Gastroesophageal sphincter (tissue), 4 donors: ENCODE data around the gene EEA1. TPM values are rescaled to one million over a fixed set of nuclear protein-coding genes. Genes with fewer than 3 reads are reported as not detected.

Experiments used
- ATAC-seq: fragments of 150-250 bp; one replicate; pipeline ENCODE4 v1.9.1; 2016; ENCODE audit warnings: mild to moderate bottlenecking, moderate library complexity
- H3K27ac ChIP-seq, 4 donors: fragments of 200-600 bp; sonication (generic) in 3 of 4; 1 replicate in 3 of 4; 2 replicates in 1 of 4; pipeline ENCODE4 v1.5.1; 2016 to 2019
- H3K27me3 ChIP-seq: fragments of 200-600 bp; sonication (generic); one replicate; pipeline ENCODE4 v1.5.1; 2019
- H3K36me3 ChIP-seq, 2 donors: fragments of 200-600 bp; sonication (generic); one replicate each; pipeline ENCODE4 v1.5.1; 2019; ENCODE audit warnings: control low read depth in 1 of 2
- H3K4me1 ChIP-seq, 3 donors: fragments of 200-600 bp; sonication (generic); 1 replicate in 2 of 3; 2 replicates in 1 of 3; pipeline ENCODE4 v1.5.1; 2016 to 2019; ENCODE audit warnings: control low read depth in 2 of 3
- H3K4me3 ChIP-seq, 2 donors: fragments of 200-600 bp; sonication (generic); one replicate each; pipeline ENCODE4 v1.5.1; 2019; ENCODE audit warnings: mild to moderate bottlenecking in 1 of 2, moderate library complexity in 1 of 2
- H3K9me3 ChIP-seq, 3 donors: fragments of 200-600 bp; sonication (generic); one replicate each; pipeline ENCODE4 v1.5.1; 2017 to 2019; ENCODE audit warnings: control low read depth in 2 of 3
- EP300 ChIP-seq: sonication (generic); formaldehyde crosslinking; IDR thresholded peaks from one replicate; pipeline ENCODE4 v1.6.1; 2017; ENCODE audit warnings: antibody characterized with exemption, mild to moderate bottlenecking
- POLR2A ChIP-seq, 2 donors: fragments of 450-650 bp; IDR thresholded peaks; one replicate each; pipeline ENCODE4 v1.6.1; 2017; ENCODE audit warnings: antibody characterized with exemption in 2 of 2, mild to moderate bottlenecking in 2 of 2, moderate library complexity in 1 of 2
- POLR2AphosphoS5 ChIP-seq: sonication (generic); formaldehyde crosslinking; IDR thresholded peaks from one replicate; pipeline ENCODE4 v1.6.1; 2017; ENCODE audit warnings: antibody characterized with exemption
- WGBS, 2 donors: methylation state at CpG; one replicate each; pipeline ENCODE4 v1.1.5; 2018; ENCODE audit warnings: low coverage in 1 of 2; 5-methylcytosine and 5-hydroxymethylcytosine counted together
- total RNA-seq, 4 donors: library from RNA; depleted of rRNA; stranded (reverse); fragments of >200 nt; gene quantifications; one replicate each; pipeline ENCODE4 v1.1.0, GENCODE V29; 2016
- TF ChIP-seq, protein P1 (sequence below), 4 experiments: fragments of 200-600 bp in 2 of 4; fragments of 450-650 bp in 2 of 4; sonication (generic) in 1 of 4; IDR thresholded peaks; one replicate each; pipeline ENCODE4 v1.5.1; 2017 to 2019; ENCODE audit warnings: antibody characterized with exemption in 4 of 4, mild to moderate bottlenecking in 2 of 4, moderate library complexity in 2 of 4

The EEA1 gene
- total RNA-seq, 4 donors from 2014 or later: 25.0 to 37.1 (median 30.4) TPM

- Histone ChIP-seq H3K4me1 (peaks cover 0 to 10% (median 0%) of the 10 kb centered on the region in 3 donors), H3K27me3 (no peaks in the 10 kb centered on the region), H3K4me3 (no peak overlapping the region), H3K36me3 (no peaks in the 10 kb centered on the region), H3K27ac (no peak overlapping the region), H3K9me3 (no peaks in the 10 kb centered on the region)
- no peak for TF ChIP-seq POLR2AphosphoS5
- TF ChIP-seq EP300: no peak
- TF ChIP-seq POLR2A (IDR thresholded peaks at IDR 0.05): no peak
- TF ChIP-seq, protein P1, sequence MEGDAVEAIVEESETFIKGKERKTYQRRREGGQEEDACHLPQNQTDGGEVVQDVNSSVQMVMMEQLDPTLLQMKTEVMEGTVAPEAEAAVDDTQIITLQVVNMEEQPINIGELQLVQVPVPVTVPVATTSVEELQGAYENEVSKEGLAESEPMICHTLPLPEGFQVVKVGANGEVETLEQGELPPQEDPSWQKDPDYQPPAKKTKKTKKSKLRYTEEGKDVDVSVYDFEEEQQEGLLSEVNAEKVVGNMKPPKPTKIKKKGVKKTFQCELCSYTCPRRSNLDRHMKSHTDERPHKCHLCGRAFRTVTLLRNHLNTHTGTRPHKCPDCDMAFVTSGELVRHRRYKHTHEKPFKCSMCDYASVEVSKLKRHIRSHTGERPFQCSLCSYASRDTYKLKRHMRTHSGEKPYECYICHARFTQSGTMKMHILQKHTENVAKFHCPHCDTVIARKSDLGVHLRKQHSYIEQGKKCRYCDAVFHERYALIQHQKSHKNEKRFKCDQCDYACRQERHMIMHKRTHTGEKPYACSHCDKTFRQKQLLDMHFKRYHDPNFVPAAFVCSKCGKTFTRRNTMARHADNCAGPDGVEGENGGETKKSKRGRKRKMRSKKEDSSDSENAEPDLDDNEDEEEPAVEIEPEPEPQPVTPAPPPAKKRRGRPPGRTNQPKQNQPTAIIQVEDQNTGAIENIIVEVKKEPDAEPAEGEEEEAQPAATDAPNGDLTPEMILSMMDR (IDR thresholded peaks at IDR 0.05): no peak
- 64 to 73% methylated on average over 1 of the region's 1 CpG for WGBS, 2 donors
- ATAC-seq: no peak
Observed at GRCh38 chr12:92747151-92747550, 181.9 kb downstream of the EEA1 start.

DNA sequence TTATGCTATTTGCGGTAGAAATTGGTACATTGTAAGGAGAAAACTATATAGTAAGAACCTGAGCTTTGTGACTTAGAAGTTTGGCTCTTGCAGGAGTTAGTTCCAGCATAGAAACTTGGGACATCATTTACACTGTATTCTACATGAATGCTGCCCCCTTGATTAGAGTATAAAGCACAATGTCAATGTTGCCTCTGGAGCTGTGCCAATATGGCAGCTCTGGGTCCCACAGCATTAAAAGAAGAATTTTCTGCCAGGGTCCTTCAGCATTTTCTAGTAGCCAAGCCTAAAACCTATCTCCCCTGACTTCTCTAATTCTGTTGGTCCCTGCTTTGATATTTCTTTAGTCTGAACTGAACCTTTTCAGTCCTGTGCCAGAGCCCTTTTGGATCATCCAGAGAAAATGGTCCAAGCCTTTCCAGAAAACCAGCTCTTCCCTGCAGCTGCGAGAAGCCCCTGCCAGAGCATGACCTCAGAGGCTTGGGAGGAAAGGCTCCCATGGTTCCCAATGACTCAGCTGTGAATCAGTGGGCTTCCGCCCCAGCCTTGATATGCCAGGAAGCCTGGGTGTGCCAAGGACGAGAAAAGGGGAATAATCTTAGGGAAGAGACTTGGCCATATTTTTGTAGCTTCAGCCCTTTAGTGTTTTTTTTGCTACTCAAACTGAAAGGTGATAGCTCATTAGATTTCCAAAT is 183.1 kb downstream of the EEA1 start:
- Histone ChIP-seq H3K27me3 (no peaks in the 10 kb centered on the region), H3K27ac (peak overlapping the region in 3 of 4 donors; percentile 10 to 46 (median 34)), H3K4me1 (peaks cover 0 to 10% (median 0%) of the 10 kb centered on the region in 3 donors), H3K9me3 (no peaks in the 10 kb centered on the region), H3K4me3 (no peak overlapping the region), H3K36me3 (no peaks in the 10 kb centered on the region)
- peak; percentile 94 for ATAC-seq
- WGBS, 2 donors: 35 to 39% methylated on average over 2 to 3 of the region's 4 CpGs
- TF ChIP-seq POLR2AphosphoS5: peak; percentile 73
- no peak for TF ChIP-seq EP300

DNA sequence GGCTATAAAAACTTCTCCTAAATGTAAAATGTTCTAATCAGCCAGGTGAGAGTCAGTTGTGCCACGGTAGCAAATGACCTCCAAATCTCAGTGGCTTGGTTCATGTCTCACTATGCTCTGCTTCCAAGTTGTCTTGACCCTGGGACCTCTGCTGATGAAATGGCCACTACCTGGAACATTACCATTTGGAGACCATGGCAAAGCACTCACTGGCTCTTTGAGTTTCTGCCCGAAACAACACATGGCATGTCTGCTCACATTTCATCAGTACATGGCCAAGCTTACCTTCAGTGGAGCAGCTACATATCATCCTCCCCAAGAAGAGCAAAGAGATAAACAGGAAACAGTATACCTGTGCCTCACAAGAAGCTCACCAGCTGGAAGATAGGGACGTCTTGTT is 186.1 kb downstream of the EEA1 start:
- no peak for ATAC-seq
- TF ChIP-seq, protein P1 (IDR thresholded peaks at IDR 0.05): no peak
- TF ChIP-seq POLR2AphosphoS5 (no peak), POLR2A (IDR thresholded peaks at IDR 0.05) (no peak), EP300 (no peak)
- no peaks in the 10 kb centered on the region for H3K27me3 ChIP-seq
- H3K9me3 ChIP-seq: no peaks in the 10 kb centered on the region
- H3K27ac ChIP-seq: no peak overlapping the region
- H3K36me3 ChIP-seq: no peaks in the 10 kb centered on the region
- 78 to 100% methylated on average over 1 of the region's 3 CpGs for WGBS, 2 donors
- no peak overlapping the region for H3K4me3 ChIP-seq
- H3K4me1 ChIP-seq: peaks cover 0 to 10% (median 0%) of the 10 kb centered on the region in 3 donors

GRCh38 chr12:92740411-92740810 is 188.7 kb downstream of the EEA1 start:
- Histone ChIP-seq H3K36me3 (no peaks in the 10 kb centered on the region), H3K27me3 (no peaks in the 10 kb centered on the region), H3K9me3 (no peaks in the 10 kb centered on the region), H3K4me3 (no peak overlapping the region), H3K4me1 (peaks cover 1 to 8% (median 2%) of the 10 kb centered on the region in 3 donors), H3K27ac (no peak overlapping the region)
- no peak for ATAC-seq
- TF ChIP-seq POLR2A (IDR thresholded peaks at IDR 0.05) (no peak), POLR2AphosphoS5 (no peak), EP300 (no peak)
- TF ChIP-seq, protein P1 (IDR thresholded peaks at IDR 0.05): no peak

- H3K9me3 ChIP-seq: no peaks in the 10 kb centered on the region
- no peak overlapping the region for H3K4me3 ChIP-seq
- no peaks in the 10 kb centered on the region for H3K27me3 ChIP-seq
- H3K36me3 ChIP-seq: no peaks in the 10 kb centered on the region
- 90 to 93% methylated on average over 2 to 4 of the region's 4 CpGs for WGBS, 2 donors
- TF ChIP-seq POLR2AphosphoS5 (no peak), POLR2A (IDR thresholded peaks at IDR 0.05) (no peak), EP300 (no peak)
- TF ChIP-seq, protein P1 (IDR thresholded peaks at IDR 0.05): no peak
- no peak for ATAC-seq
- H3K4me1 ChIP-seq: peaks cover 5 to 14% (median 8%) of the 10 kb centered on the region in 3 donors
- no peak overlapping the region for H3K27ac ChIP-seq
Observed at GRCh38 chr12:92739113-92739512, 190.0 kb downstream of the EEA1 start.
